Transverse colon (tissue), 3 donors: Measurements from ENCODE around the gene TCERG1L.

ENCODE experiments used
- EP300 ChIP-seq: sonication (generic); formaldehyde crosslinking; IDR thresholded peaks from one replicate; pipeline ENCODE4 v1.6.1; 2017; ENCODE audit warnings: antibody characterized with exemption, low read depth
- TF ChIP-seq, protein P1 (sequence below), 5 experiments: fragments of 200-600 bp in 3 of 5; fragments of 450-650 bp in 2 of 5; sonication (generic) in 3 of 5; IDR thresholded peaks; 1 replicate in 2 of 5; 2 replicates in 3 of 5; pipeline ENCODE4 v1.5.1; 2016 to 2017; ENCODE audit warnings: antibody characterized with exemption in 5 of 5, inconsistent platforms in 3 of 5, mild to moderate bottlenecking in 2 of 5, moderate library complexity in 1 of 5

DNA sequence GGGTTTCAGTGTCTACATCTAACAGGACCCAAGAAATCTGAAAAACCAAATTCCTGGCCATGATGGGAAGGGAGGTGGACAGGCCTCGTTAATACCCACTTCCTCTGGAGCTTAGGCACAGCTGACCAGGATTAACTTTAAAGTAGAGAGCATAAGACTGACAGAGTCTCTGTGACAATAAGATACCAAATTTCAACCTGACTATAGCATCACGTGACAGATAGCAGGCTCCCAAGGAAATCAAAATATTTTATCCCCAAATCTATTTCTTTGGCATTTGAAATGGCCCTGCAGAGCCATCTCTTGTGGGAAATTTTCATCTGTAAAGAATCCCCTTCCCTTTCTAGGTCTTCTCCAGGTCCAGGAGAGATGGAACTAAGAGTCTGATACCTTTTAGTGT lies 258.3 kb downstream of the TCERG1L start:
- TF ChIP-seq, protein P1, sequence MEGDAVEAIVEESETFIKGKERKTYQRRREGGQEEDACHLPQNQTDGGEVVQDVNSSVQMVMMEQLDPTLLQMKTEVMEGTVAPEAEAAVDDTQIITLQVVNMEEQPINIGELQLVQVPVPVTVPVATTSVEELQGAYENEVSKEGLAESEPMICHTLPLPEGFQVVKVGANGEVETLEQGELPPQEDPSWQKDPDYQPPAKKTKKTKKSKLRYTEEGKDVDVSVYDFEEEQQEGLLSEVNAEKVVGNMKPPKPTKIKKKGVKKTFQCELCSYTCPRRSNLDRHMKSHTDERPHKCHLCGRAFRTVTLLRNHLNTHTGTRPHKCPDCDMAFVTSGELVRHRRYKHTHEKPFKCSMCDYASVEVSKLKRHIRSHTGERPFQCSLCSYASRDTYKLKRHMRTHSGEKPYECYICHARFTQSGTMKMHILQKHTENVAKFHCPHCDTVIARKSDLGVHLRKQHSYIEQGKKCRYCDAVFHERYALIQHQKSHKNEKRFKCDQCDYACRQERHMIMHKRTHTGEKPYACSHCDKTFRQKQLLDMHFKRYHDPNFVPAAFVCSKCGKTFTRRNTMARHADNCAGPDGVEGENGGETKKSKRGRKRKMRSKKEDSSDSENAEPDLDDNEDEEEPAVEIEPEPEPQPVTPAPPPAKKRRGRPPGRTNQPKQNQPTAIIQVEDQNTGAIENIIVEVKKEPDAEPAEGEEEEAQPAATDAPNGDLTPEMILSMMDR (IDR thresholded peaks at IDR 0.05): no peak
- no peak for TF ChIP-seq EP300
